HG03558 (cell line): Measurements from ENCODE around the gene TNFAIP3.
A peak's percentile ranks its signal among the peaks of the same experiment; 100 is the strongest.
"Not testable (repeated sequence)": the region's sequence is repeated elsewhere in the genome, so short reads cannot be mapped to it uniquely, and the experiment has no call there.

ENCODE experiments used
- ATAC-seq: cut with Tn5 transposase; IDR thresholded peaks from one replicate; pipeline ENCODE4 v1.9.1; 2021; ENCODE audit warnings: moderate number of reproducible peaks; ENCODE audit not compliant: unreplicated experiment; ENCODE audit errors: extremely low read depth

The TNFAIP3 gene

DNA sequence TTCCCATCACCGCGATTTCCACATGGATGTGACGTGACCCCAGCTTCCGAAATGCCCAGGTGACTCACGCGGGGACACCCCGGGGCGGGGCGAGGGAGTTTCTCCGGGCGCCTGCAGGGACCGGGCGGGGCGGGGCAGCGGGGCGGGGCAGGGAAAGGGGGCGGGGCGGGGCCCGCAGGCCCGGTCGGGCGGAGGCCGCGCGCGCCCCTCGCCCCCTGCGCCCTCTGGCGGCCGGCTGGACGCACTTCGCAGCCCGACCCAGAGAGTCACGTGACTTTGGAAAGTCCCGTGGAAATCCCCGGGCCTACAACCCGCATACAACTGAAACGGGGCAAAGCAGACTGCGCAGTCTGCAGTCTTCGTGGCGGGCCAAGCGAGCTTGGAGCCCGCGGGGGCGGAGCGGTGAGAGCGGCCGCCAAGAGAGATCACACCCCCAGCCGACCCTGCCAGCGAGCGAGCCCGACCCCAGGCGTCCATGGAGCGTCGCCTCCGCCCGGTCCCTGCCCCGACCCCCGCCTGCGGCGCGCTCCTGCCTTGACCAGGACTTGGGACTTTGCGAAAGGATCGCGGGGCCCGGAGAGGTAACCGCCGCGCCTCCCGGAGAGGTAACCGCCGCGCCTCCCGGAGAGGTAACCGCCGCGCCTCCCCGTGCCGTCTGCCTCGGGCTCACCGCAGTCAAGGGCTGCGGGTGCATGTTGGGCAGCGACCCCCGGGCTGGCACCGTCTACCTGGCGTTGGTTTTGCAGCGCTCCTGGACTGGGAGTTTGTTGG lies at the start of gene TNFAIP3:
Gene TNFAIP3 (plus strand): TSS at position 346 of the 771 bp plus-strand sequence. CDS start 3,969 bp downstream, outside the sequence.
- peak; percentile 55 for ATAC-seq

DNA sequence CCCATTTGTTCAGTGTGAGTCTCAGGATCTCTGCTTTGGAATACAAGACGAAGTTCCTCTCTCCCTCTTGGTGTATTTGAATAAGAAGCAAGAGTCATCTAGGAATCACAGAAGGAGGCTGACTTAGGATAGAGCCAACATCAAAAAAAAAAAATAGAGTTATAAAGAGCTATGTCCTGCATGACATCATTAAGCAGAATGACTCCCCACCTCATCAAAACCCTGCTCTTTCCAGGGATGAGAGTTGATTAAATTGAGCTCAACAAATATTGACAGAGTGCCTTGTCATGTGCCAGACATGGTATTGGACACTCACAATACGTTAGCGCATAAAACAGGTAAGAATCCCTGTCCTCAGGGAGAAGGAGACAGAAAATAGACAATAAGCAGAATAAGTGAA lies 48.6 kb upstream of the TNFAIP3 start:
- no peak for ATAC-seq

DNA sequence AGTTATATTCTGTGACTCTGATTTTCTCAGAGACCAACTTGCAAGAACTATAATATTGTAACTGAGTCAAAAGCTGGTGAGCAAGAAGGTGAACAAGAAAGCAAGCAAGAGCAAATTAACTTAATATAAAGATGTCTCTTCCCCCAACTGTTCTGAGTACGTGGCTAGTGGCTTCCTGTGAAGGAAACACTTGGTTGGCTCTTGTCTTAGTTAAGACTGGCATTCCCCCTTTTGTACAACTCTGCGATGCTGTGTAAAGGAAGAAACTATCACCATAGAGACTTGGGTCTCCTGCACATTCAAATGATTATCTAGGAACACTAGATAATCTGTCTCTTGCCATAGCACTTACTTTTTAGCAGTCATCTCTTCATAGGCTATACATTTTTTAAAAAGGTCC lies 47.3 kb upstream of the TNFAIP3 start:
- peak; percentile 33 for ATAC-seq

DNA sequence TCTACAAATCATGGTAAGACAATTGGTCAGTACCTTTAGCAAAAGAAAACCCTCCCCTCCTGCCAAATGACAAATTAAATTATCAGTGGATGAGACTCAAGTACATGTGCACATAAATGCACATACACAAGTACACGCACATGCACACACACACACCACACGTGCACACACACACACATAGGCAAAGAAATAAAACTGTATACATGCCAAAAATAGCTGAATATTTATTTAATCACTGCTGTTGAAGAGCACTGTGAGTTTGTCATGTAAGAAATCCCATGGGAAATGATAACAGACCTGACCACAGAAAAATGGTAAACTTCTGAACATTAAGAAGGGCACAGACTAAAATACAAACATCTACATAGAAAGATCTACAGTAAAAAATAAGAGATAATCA lies 46.6 kb upstream of the TNFAIP3 start:
- no peak for ATAC-seq

DNA sequence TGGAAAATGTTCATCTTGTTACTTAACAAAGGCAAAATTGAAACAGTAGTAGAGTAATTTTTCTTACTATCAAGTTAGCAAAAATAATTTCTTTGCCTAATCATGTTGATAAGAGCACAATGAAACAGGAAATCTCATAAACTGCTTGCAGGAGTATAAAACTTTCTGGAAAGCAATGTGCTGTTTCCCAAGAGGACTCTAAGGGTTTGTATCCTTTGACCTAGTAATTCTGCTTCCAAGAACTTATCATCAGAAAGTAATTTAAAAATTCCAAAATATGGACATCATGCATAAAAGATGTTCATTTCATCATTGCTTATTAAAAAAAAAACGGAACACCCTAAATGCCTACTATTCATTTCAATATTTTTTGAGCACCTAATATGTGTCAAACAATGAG lies 46.1 kb upstream of the TNFAIP3 start:
- ATAC-seq, result no peak

DNA sequence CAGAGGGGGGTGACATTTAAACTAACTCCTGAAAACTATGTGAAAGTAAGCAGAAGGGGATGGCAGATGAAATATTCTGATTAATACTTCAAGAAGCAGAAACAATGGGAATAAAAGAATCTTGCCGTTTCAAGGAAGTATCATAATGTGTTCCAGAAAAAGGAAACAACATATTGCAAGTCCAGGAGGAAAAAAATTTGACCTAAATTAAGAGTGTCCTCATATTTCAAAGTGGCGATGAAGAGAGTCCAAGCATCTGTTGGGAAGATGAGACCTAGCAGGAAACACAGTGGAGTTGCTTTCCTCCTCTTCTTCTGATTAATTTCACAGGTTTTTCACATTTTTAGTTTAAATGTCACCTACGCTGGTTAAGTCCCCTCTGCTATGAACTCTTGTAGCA lies 45.6 kb upstream of the TNFAIP3 start:
- ATAC-seq, result no peak

DNA sequence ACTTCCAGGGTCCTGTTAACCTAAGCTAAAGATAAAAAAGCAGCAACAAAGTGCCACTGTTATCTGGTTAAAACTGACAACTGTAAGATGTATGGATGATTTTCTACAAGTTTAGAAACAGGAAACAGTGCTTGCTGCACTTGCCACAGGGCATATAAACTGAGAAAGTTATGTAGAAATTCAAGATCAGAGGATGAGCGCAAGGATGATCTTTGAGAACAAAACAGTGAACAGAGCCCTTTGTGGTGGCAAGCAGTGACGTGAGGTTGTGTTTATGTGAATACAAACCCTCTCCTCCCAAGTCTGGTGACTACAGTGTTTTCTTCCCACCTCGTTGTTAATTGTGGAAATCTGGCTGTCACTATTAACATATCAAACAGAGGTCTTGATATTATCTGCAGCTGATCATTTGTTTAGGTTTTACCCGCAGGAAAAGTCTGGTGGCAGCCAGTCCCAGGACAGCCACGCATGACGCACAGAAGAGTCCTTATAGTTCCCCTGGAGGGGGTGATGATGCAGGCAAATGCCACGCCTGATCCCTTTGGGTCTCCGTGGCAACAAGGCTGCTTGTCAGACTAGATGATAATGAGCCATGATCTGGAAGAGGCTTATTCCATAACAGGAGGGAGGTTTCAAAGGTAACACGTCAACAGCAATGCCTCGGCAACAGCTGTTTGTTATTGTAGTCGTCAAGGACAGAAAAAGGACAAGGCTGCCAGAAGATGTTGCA lies 43.1 kb upstream of the TNFAIP3 start:
- ATAC-seq, result no peak

DNA sequence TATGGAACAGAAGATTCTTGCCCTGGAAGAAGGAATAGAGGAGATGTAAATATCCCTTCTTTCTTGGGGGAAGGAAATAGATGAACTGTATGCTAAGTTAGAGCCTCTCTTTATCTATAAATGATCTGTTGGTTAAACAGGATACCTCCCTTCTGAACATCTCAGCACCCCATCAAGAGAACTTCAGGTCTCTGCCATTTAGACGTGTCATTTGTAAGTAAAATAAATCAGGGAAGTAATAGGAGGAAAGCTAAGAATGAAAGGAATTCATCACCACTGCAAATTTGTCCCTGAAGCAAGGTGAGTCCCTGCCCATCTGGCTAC lies 42.5 kb upstream of the TNFAIP3 start:
- ATAC-seq, result no peak

DNA sequence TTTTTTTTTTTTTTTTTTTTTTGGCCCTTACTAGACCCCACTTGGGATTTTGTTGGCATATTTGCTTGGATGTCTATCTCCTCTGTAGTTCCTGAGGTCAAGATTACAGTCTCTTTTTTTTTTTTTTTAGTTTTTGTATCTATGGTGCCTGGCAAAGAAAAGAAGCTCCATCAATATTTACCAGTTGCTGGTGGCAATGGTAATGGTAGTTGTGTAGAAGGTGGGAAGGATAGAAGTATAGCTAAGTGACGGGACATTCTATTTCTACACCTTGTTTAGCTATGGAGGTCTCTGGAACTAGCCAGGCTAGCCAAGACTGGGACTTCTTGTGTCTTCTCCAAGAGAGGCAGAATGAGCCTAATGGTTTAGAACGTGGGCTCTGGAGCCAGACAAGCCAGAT lies 42.2 kb upstream of the TNFAIP3 start:
- no peak for ATAC-seq

DNA sequence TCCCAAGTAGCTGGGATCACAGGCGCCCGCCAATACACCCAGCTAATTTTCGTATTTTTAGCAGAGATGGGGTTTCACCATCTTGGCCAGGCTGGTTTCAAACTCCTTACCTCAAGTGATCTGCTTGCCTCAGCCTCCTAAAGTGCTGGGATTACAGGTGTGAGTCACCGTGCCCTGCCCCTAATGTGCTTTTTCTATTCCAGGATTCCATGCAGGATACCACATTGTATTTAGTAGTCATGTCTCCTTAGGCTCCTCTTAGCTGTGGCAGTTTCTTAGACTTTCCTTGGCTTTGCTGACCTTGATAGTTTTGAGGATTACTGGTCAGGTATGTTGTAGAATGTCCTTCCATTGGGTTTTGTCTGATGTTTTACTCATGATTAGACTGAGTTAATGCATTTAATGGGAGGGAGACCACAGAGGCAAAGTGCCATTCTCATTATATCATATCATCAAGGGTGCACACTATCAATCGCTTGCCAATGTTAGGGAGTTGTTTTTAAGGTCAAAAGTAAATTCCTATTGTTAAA lies 39.6 kb upstream of the TNFAIP3 start:
- no peak for ATAC-seq

DNA sequence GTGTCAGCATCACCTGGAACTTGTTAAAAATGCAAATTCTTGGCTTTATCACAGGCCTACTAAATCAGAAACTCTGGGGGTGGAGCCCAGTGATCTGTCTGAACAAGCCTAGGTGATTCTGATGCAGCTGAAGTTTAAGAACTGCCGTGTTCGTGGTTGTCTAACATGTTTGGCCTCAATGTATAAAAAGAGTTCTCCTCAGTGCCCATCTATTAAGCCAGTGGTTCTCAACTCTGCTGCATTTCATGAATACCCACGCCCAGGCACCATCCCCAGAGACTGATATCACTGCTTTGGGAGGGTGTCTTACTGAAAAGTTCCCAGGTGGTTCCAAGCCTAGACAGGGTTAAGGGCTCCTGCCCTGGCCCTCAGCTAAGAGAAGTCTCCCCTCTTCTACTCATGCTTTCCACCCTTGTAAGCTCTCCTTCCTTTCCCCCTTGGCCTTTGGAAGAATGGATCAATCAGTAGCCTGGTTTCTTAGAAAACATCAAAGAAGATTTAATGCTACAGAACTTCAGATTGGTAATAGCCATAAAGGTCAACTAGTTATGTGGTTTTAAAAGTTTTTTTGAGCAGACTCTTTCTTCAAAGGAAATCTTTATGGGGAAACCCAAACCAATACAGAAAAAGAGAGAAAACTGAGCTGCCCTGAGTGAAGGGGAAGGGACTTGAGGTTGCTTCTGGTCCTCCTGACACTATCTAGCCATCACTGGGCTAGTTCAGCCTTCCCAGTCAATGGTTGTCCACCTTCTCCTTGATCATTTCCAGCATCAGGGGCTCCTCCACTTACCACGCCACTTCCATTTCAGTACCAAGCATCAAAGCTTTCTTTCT lies 38.9 kb upstream of the TNFAIP3 start:
- no peak for ATAC-seq

DNA sequence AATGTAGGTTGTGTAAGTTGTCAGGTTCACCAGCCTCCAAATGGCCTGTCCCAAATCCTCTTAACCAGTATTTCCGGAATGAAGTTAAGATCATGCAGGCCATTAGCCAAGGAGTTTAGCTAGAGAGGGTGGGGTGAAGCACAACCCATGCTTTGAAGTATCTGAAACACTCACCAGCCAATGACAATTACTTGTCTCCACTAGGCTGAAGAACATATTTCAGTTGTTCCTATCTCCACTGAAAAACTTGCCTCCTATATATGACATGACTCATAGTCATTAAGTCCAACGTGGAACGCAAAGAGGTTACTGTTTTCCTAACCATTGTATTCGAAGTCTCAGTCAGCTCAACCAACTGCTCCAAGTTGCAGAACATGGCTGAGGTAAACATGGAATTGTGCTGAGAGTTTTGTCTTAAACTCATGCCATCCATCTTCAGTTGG lies 37.4 kb upstream of the TNFAIP3 start:
- no peak for ATAC-seq

DNA sequence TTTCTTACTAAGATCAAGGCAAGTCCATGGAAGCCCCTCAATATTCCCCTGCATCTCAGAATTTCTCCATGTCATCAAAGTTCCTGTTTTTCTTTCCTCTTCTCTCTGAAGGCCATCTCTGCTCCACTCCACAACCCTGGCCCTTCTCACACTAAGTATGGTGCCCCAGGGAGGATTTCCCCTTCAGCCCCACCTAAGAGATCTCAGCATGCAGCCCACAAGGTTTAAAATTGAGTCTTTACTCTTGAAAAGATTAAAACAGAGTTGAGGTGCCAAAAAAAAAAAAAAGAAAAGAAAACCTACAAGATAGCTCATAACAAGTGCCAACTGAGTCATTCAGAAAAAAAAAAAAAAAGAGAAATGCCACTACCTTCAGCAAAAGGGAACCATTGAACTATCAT lies 36.5 kb upstream of the TNFAIP3 start:
- no peak for ATAC-seq

DNA sequence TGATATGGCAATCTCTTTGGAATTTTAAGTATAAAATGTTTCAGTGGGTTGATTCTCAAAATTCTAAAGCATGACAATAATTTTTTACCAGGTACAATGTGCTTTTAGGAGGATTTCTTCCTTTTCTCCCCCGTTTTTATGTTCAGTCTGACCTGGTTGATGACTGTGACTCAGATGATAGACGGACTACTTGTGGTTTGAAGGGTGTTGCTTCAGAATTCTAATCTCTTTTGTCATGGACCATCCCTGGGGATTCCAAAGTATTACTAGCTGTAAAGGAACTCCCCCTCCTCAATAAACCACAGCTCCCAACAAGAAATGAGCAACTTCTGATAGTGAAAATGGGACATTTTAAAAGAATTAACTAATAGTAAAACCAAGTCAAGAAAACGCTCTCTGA lies 34.9 kb upstream of the TNFAIP3 start:
- ATAC-seq, result no peak

DNA sequence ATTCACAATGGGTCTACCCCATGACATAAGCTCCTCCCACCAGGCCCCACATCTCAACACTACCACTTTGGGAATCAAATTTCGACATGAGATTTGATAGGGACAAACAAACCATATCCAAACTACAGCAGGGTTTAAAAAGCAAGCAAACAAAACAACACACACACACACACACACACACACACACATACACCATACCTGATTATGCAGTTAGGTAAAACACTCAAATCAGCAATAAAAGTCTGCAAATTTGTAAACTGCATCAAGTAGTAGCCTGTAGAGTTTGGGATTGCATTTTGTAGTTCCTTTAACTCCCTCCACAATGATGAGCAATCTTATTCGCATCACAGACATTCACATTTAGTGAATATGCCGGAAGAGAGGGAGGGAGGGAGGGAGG lies 32.6 kb upstream of the TNFAIP3 start:
- no peak for ATAC-seq

DNA sequence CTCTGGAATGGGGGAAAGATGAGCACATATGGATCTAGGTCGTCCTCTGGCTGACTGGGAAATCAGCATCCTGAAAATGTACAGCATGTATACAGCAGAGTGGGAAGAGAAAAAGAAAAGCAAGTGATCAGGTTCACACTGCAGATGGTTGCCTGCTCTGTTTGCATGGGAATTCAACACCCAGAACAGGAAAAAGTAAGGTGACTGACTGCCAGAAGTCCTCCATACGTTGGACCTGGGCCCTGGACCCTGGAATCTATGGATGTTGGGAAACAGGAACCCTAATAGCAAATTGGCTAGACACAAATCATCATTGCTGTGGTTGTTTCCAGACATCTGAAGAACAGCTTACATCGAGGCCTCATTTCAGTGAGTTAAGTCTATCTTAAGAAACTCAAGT lies 30.3 kb upstream of the TNFAIP3 start:
- ATAC-seq, result no peak

DNA sequence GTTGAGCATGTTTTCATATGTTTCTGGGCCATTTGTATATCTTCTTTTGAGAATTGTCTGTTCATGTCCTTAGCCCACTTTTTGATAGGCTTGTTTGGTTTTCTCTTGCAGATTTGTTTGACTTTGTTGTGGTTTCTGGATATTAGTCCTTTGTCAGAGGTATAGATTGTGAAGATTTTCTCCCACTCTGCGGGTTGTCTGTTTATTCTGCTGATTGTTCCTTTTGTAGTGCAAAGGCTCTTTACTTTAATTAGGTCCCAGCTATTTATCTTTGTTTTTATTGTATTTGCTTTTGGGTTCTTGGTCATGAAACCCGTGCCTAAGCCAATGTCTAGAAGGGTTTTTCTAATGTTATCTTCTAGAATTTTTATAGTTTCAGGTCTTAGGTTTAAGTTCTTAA lies 29.0 kb upstream of the TNFAIP3 start:
- not testable (repeated sequence) for ATAC-seq

DNA sequence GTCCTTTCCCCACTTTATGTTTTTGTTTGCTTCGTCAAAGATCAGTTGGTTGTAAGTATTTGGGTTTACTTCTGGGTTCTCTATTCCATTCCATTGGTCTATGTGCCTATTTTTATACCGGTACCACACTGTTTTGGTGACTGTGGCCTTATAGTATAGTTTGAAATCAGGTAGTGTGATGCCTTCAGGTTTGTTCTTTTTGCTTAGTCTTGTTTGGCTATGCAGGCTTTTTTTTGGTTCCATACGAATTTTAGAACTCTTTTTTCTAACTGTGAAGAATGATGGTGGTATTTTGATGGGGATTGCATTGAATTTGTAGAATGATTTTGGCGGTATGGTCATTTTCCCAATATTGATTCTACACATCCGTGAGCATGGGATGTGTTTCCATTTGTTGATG lies 28.5 kb upstream of the TNFAIP3 start:
- ATAC-seq, result not testable (repeated sequence)

DNA sequence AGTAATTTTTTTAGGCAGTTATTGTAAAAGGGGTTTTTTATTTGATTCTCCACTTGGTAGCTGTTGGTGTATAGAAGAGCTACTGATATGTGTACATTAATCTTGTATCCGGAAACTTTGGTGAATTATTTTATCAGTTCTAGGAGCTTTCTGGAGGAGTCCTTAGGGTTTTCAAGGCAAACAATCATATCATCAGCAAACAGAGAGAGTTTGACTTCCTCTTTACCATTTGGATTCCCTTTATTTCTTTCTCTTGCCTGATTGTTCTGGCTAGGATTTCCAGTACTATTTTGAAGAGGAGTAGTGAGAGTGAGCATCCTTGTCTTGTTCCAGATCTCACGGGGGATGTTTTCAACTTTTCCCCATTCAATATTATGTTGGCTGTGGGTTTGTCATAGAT lies 28.0 kb upstream of the TNFAIP3 start:
- ATAC-seq, result no peak

DNA sequence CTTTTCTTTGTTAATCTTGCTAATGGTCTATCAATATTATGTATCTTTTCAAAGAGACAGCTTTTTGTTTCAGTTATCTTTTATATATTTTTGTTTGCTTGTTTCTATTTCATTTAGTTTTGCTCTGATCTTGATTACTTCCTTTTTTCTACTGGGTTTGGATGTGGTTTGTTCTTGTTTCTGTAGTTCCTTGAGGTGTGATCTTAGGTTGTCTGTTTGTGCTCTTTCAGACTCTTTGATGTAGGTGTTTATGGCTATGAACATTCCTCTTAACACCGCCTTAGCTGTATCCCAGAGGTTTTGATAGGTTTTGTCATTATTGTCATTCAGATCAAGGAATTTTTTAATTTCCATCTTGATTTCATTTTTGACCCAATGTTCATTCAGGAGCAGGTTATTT lies 26.8 kb upstream of the TNFAIP3 start:
- ATAC-seq, result no peak

DNA sequence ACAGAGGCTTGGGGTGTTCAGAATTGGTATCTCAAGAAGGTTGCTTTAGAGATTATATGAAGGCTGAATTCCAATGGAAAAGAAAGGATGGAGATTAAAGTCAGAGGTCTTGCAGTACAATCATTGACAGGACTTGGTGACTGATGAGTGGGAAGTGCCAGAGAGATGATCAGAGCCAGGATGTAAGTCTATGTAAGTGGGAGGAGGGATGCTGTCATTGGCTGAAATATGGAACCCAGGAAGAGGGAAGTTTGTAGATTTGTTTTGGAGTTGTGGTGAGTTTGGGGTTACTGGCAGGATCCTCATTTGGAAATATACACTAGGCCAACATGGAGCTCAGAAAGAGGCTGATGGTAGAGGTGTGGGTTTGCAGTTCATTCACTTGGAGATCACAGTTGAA lies 23.8 kb upstream of the TNFAIP3 start:
- ATAC-seq, result no peak
